Thoracic aorta (tissue), 2 donors: ENCODE measurements around the gene IQCF6. TPM values are rescaled to one million over a fixed set of nuclear protein-coding genes. Genes with fewer than 3 reads are reported as not detected.

Source experiments
- ATAC-seq: fragments of 150-250 bp; one replicate; pipeline ENCODE4 v1.8.0; 2017; ENCODE audit warnings: low read depth; ENCODE audit not compliant: insufficient number of reproducible peaks, low FRiP score
- DNase-seq: peaks from one replicate; pipeline ENCODE4 v3.0.0-alpha.2; 2020; ENCODE audit warnings: low spot score
- H3K27ac ChIP-seq, 2 donors: fragments of 200-600 bp; sonication (generic); 1 replicate in 1 of 2; 2 replicates in 1 of 2; pipeline ENCODE4 v1.5.1; 2016; ENCODE audit warnings: mild to moderate bottlenecking in 2 of 2, moderate library complexity in 2 of 2
- H3K27me3 ChIP-seq: fragments of 200-600 bp; sonication (generic); replicated peaks from 2 replicates; pipeline ENCODE4 v1.6.0; 2016; ENCODE audit warnings: mild to moderate bottlenecking; ENCODE audit not compliant: insufficient read depth
- H3K36me3 ChIP-seq: fragments of 200-600 bp; sonication (generic); one replicate; pipeline ENCODE4 v1.5.1; 2016
- H3K4me1 ChIP-seq, 2 donors: fragments of 200-600 bp; sonication (generic); 1 replicate in 1 of 2; 2 replicates in 1 of 2; pipeline versions ENCODE4 v1.5.1 to v1.6.0; 2016; ENCODE audit warnings: low read depth in 2 of 2, mild to moderate bottlenecking in 1 of 2; ENCODE audit not compliant: control insufficient read depth in 1 of 2
- H3K4me3 ChIP-seq: fragments of 200-600 bp; sonication (generic); 2 replicates; pipeline ENCODE4 v1.5.1; 2016; ENCODE audit warnings: mild to moderate bottlenecking
- H3K9me3 ChIP-seq: fragments of 200-600 bp; sonication (generic); 2 replicates; pipeline ENCODE4 v1.5.1; 2016
- total RNA-seq, 2 donors: library from RNA; depleted of rRNA; stranded (reverse); fragments of >200 nt; gene quantifications; one replicate each; pipeline versions ENCODE4 v1.1.0 to v1.2.3, GENCODE V29; 2016
- TF ChIP-seq, protein P1 (sequence below): fragments of 200-600 bp; sonication (generic); IDR thresholded peaks from one replicate; pipeline ENCODE4 v1.5.1; 2019; ENCODE audit warnings: antibody characterized with exemption

Gene IQCF6
- total RNA-seq = not detected

DNA sequence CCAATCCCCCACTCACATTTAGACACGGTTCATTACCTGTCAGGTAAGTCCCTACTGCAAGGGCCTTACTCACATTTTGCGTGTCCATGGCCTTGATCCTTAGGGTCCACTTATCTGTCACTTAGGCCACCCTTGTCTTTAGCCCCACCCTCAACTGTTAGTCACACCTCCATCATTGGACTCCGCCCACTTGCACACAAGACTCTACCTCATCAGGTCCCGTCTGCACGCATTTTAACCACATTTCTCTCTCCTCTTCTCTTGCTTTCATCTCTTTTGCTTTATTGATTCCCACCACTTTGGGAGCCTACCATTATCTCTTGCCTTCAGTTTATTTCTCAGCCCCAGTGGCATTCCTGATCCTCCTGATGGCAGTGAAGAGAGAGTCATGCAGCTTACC is at the start of gene IQCF6:
Gene IQCF6, minus strand, starts transcription at position 101 of the 400 bp plus-strand sequence. Its CDS starts 13 bp downstream, at position 88.
- no peak for DNase-seq
- H3K36me3 ChIP-seq = no peaks in the 10 kb centered on the region
- no peaks in the 10 kb centered on the region for H3K27me3 ChIP-seq
- TF ChIP-seq, protein P1, sequence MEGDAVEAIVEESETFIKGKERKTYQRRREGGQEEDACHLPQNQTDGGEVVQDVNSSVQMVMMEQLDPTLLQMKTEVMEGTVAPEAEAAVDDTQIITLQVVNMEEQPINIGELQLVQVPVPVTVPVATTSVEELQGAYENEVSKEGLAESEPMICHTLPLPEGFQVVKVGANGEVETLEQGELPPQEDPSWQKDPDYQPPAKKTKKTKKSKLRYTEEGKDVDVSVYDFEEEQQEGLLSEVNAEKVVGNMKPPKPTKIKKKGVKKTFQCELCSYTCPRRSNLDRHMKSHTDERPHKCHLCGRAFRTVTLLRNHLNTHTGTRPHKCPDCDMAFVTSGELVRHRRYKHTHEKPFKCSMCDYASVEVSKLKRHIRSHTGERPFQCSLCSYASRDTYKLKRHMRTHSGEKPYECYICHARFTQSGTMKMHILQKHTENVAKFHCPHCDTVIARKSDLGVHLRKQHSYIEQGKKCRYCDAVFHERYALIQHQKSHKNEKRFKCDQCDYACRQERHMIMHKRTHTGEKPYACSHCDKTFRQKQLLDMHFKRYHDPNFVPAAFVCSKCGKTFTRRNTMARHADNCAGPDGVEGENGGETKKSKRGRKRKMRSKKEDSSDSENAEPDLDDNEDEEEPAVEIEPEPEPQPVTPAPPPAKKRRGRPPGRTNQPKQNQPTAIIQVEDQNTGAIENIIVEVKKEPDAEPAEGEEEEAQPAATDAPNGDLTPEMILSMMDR = no peak
- no peak for ATAC-seq
- H3K4me1 ChIP-seq = no peaks in the 10 kb centered on the region
- H3K9me3 ChIP-seq = no peaks in the 10 kb centered on the region
- no peak within 1 kb of the TSS for H3K27ac ChIP-seq
- H3K4me3 ChIP-seq = no peak within 1 kb of the TSS

DNA sequence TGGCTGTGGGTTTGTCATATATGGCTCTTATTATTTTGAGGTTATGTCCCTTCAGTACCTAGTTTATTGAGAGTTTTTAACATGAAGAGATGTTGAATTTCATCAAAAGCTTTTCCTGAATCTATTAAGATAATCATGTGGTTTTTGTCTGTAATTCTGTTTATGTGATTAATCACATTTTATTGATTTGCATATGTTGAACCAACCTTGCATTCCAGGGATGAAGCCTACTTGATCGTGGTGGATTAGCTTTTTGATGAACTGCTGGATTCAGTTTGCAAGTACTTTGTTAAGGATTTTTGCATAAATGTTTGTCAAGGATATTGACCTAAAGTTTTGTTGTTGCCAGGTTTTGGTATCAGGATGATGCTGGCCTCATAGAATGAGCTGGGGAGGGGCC is 49.3 kb upstream of the IQCF6 start:
- ATAC-seq = no peak
- Histone ChIP-seq H3K4me1 (no peaks in the 10 kb centered on the region), H3K36me3 (no peaks in the 10 kb centered on the region), H3K4me3 (no peak overlapping the region), H3K27me3 (no peaks in the 10 kb centered on the region), H3K27ac (no peak overlapping the region), H3K9me3 (peaks cover 8% of the 10 kb centered on the region)
- DNase-seq = no peak
- TF ChIP-seq, protein P1 = no peak

DNA sequence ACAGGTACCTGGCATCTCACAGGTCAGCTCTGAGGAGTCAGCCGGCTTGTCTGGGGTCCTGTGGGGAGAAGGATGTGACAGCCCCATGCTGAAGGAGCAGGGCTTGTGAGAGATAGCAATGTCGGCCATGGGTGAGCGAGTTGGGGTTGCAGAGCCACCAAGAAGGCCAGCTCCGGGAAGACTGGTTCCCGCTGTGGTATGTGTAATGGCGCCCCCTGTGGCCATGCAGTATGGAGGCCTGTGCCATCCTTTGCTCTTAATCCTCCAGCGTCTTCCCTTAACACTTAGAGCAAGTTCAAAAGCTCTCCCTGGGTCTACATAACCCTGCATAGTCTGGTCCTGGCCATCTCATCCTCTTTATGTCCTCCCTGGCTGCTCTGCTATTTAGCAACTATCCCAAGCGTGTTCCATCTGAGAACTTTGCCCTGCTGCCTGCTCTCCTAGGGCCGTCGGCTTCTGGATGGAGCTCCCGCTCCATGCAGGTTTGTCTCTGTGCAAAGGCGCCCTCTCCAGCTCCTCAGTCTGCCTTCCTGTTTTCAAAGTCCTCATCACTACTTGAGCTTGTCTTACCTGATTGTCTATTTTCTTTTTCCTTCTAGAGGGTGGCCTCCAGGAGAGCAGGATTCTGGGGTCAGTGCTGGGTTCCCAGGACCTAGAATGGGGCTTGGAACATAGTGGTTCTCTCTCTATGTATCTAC is 40.8 kb upstream of the IQCF6 start:
- no peak for ATAC-seq
- Histone ChIP-seq H3K36me3 (no peaks in the 10 kb centered on the region), H3K27me3 (no peaks in the 10 kb centered on the region), H3K4me1 (no peaks in the 10 kb centered on the region), H3K9me3 (no peaks in the 10 kb centered on the region), H3K4me3 (no peak overlapping the region), H3K27ac (no peak overlapping the region)
- TF ChIP-seq, protein P1 = no peak
- DNase-seq = no peak

DNA sequence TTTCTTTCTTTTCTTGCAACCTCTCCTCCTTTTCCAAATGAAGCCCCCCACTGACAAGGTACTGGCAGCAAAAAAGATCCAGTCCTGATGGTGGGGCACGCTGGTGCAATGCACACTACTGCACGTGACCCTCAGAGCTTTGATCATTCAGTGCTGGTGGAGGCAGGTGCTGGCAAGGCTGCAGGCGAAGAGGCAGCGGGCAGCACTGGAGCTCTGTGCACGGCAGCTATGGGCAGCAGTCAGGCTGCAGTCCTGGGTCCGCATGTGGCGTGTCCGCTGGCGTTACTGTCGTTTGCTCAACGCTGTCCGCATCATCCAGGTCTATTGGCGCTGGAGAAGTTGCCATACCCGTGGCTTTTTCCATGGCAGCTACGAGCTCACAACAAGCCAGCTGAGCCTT is 40.1 kb upstream of the IQCF6 start:
- Histone ChIP-seq H3K9me3 (no peaks in the 10 kb centered on the region), H3K27me3 (no peaks in the 10 kb centered on the region), H3K36me3 (no peaks in the 10 kb centered on the region), H3K4me3 (no peak overlapping the region), H3K27ac (no peak overlapping the region), H3K4me1 (no peaks in the 10 kb centered on the region)
- DNase-seq = no peak
- TF ChIP-seq, protein P1 = no peak
- no peak for ATAC-seq

DNA sequence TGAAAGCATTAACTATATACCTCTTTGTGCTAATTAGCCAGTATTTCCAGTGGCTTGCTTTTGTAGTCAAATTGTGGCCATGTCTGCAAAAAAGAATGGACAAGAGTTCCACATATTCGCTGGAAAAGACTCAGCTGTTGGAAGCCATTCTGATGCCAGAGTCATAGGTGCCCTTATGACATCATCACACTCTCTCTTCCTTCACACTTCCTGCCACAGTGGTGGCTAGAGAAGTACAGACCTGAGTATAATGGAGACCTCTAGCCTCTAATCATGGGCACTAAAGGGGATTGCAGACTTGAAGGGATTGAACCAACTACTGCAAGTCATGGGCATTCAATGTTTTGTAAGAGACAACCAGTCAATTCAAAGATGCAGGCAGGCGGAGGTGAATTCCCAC is 38.3 kb upstream of the IQCF6 start:
- H3K27ac ChIP-seq = no peak overlapping the region
- H3K4me3 ChIP-seq = no peak overlapping the region
- H3K4me1 ChIP-seq = no peaks in the 10 kb centered on the region
- ATAC-seq (no peak), DNase-seq (no peak)
- H3K27me3 ChIP-seq = no peaks in the 10 kb centered on the region
- no peaks in the 10 kb centered on the region for H3K9me3 ChIP-seq
- TF ChIP-seq, protein P1 = no peak
- no peaks in the 10 kb centered on the region for H3K36me3 ChIP-seq
